Esophagus muscularis mucosa (tissue), 4 donors: ENCODE results near the gene PPP2R1A. TPM values are rescaled to one million over a fixed set of nuclear protein-coding genes. Genes with fewer than 3 reads are reported as not detected.

Experiments
- DNase-seq: peaks from one replicate; pipeline ENCODE4 v3.0.0-alpha.2; 2017; ENCODE audit errors: extremely low spot score
- H3K27ac ChIP-seq, 4 donors: fragments of 200-600 bp; sonication (generic); replicated peaks in 1 of 4; 1 replicate in 3 of 4; 2 replicates in 1 of 4; pipeline ENCODE4 v1.5.1; 2016 to 2019; ENCODE audit warnings: mild to moderate bottlenecking in 1 of 4
- H3K27me3 ChIP-seq, 4 donors: fragments of 200-600 bp; sonication (generic); one replicate each; pipeline versions ENCODE4 v1.5.1 to v1.6.0; 2016 to 2019
- H3K36me3 ChIP-seq, 4 donors: fragments of 200-600 bp; sonication (generic); one replicate each; pipeline ENCODE4 v1.5.1; 2016 to 2019
- H3K4me1 ChIP-seq, 4 donors: fragments of 200-600 bp; sonication (generic); one replicate each; pipeline ENCODE4 v1.5.1; 2016 to 2019
- H3K4me3 ChIP-seq, 4 donors: fragments of 200-600 bp; sonication (generic); 1 replicate in 2 of 4; 2 replicates in 2 of 4; pipeline ENCODE4 v1.5.1; 2016 to 2019; ENCODE audit warnings: mild to moderate bottlenecking in 4 of 4, moderate library complexity in 1 of 4
- H3K9me3 ChIP-seq, 4 donors: fragments of 200-600 bp; sonication (generic); 1 replicate in 3 of 4; 2 replicates in 1 of 4; pipeline ENCODE4 v1.5.1; 2016 to 2019
- CTCF ChIP-seq, 3 experiments: fragments of 200-600 bp in 2 of 3; fragments of 450-650 bp in 1 of 3; sonication (generic) in 2 of 3; IDR thresholded peaks; one replicate each; pipeline ENCODE4 v1.5.1; 2017 to 2019; ENCODE audit warnings: antibody characterized with exemption in 3 of 3, mild to moderate bottlenecking in 2 of 3, moderate library complexity in 1 of 3
- EP300 ChIP-seq: sonication (generic); formaldehyde crosslinking; IDR thresholded peaks from one replicate; pipeline ENCODE4 v1.6.1; 2017; ENCODE audit warnings: antibody characterized with exemption
- POLR2A ChIP-seq: fragments of 450-650 bp; IDR thresholded peaks from one replicate; pipeline ENCODE4 v1.6.1; 2017; ENCODE audit warnings: antibody characterized with exemption, moderate library complexity, mild to moderate bottlenecking, low read depth
- POLR2AphosphoS5 ChIP-seq, 2 donors: sonication (generic); formaldehyde crosslinking; IDR thresholded peaks; one replicate each; pipeline ENCODE4 v1.6.1; 2017; ENCODE audit warnings: antibody characterized with exemption in 2 of 2
- WGBS: methylation state at CpG from one replicate; pipeline ENCODE4 v1.1.5; 2018; 5-methylcytosine and 5-hydroxymethylcytosine counted together
- intact Hi-C: fragments of 100-400 bp; cut with DNase I; formaldehyde crosslinking; loops from one replicate; pipeline ENCODE4 v1.15.1; 2023
- total RNA-seq, 4 donors: library from RNA; depleted of rRNA; stranded (reverse); fragments of >200 nt; gene quantifications; one replicate each; pipeline versions ENCODE4 v1.1.0 to v1.2.1, GENCODE V29; 2016

Gene PPP2R1A
- total RNA-seq, 4 donors from 2014 or later: 192 to 304 (median 221) TPM

DNA sequence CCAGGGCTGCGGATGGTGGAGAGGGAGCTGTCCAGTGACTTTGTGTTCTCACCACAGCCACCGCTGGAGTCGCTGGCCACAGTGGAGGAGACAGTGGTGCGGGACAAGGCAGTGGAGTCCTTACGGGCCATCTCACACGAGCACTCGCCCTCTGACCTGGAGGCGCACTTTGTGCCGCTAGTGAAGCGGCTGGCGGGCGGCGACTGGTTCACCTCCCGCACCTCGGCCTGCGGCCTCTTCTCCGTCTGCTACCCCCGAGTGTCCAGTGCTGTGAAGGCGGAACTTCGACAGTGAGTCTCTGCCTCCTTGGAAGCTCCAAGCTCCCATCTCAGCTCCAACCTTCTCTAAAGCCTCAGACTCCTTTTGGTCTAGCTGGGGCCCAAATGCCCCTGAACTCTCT, 21.4 kb downstream of the PPP2R1A start:
- TF ChIP-seq POLR2AphosphoS5 (IDR thresholded peaks at IDR 0.05) (no peak), EP300 (no peak), POLR2A (no peak), CTCF (IDR thresholded peaks at IDR 0.05) (no peak)
- intact Hi-C loops: no loop called here
- DNase-seq: no peak
- Histone ChIP-seq H3K27me3 (no peaks in the 10 kb centered on the region), H3K36me3 (peaks cover 85 to 100% (median 99%) of the 10 kb centered on the region in 4 donors), H3K4me3 (no peak overlapping the region), H3K4me1 (peaks cover 0 to 20% (median 12%) of the 10 kb centered on the region in 4 donors), H3K9me3 (no peaks in the 10 kb centered on the region), H3K27ac (no peak overlapping the region)
- WGBS: 94% methylated on average over 19 of the region's 20 CpGs

DNA sequence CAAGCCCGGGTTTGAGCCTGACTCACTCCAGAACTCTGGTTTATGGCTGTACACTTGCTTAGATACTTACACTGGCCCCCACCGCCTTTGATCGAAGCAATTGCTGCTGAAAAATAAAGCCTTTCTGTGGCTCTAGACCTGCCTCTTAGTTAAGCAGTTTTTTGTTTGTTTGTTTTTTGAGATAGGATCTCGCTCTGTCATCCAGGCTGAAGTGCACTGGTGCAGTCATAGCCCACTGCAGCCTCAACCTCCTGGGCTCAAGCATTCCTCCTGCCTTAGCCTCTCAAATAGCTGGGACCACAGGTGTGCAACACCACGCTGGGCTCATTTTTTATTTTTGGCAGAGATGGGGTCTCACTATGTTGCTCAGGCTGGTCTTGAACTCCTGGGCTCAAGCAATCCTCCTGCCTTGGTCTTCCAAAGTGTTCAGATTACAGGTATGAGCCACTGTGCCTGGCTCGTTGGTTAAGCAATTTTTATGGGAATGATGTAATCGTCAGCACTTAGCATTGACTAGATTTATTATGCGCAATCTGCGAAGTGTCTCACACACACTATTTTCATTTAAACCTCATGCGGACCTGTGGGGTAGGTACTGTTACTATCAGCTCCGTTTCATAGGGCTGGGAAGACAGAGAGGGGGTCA, 22.2 kb downstream of the PPP2R1A start:
- Histone ChIP-seq H3K4me1 (peaks cover 0 to 12% (median 9%) of the 10 kb centered on the region in 4 donors), H3K36me3 (peaks cover 86 to 100% (median 99%) of the 10 kb centered on the region in 4 donors), H3K4me3 (no peak overlapping the region), H3K9me3 (no peaks in the 10 kb centered on the region), H3K27ac (no peak overlapping the region), H3K27me3 (no peaks in the 10 kb centered on the region)
- TF ChIP-seq EP300 (no peak), POLR2AphosphoS5 (IDR thresholded peaks at IDR 0.05) (no peak), CTCF (IDR thresholded peaks at IDR 0.05) (no peak), POLR2A (no peak)
- no peak for DNase-seq
- intact Hi-C loops: no loop called here
- WGBS: 86% methylated on average over 9 of the region's 11 CpGs

DNA sequence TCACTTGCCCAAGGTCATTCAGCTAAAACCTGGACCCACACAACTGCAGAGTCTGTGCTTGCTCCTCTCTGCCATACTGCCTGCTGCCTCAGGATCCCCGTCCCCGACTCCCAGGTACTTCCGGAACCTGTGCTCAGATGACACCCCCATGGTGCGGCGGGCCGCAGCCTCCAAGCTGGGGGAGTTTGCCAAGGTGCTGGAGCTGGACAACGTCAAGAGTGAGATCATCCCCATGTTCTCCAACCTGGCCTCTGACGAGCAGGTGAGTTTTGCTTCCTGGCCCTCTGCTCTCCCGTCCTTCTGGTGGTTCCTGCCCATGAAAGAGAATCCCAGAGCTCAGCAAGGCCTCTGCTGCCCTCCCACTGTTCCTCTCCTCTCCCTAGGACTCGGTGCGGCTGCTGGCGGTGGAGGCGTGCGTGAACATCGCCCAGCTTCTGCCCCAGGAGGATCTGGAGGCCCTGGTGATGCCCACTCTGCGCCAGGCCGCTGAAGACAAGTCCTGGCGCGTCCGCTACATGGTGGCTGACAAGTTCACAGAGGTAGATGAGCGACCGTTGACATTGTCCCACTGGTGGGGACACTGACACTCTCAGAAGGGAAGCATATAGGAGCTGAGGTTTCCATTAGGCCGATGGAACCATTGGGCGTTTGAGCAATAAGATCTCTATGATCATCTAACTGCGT, 22.9 kb downstream of the PPP2R1A start:
- Histone ChIP-seq H3K9me3 (no peaks in the 10 kb centered on the region), H3K4me1 (peaks cover 0 to 12% (median 9%) of the 10 kb centered on the region in 4 donors), H3K27ac (no peak overlapping the region), H3K36me3 (peaks cover 93 to 100% (median 99%) of the 10 kb centered on the region in 4 donors), H3K4me3 (no peak overlapping the region), H3K27me3 (no peaks in the 10 kb centered on the region)
- TF ChIP-seq POLR2AphosphoS5 (IDR thresholded peaks at IDR 0.05) (no peak), POLR2A (no peak), EP300 (no peak), CTCF (IDR thresholded peaks at IDR 0.05) (no peak)
- intact Hi-C loops: no loop called here
- DNase-seq: no peak
- 92% methylated on average over 13 of the region's 25 CpGs for WGBS

- Histone ChIP-seq H3K9me3 (no peaks in the 10 kb centered on the region), H3K4me1 (peaks cover 0 to 7% (median 6%) of the 10 kb centered on the region in 4 donors), H3K27ac (no peak overlapping the region), H3K27me3 (no peaks in the 10 kb centered on the region), H3K36me3 (peaks cover 97 to 100% (median 99%) of the 10 kb centered on the region in 4 donors), H3K4me3 (no peak overlapping the region)
- TF ChIP-seq POLR2A (no peak), POLR2AphosphoS5 (IDR thresholded peaks at IDR 0.05) (no peak)
- no peak for DNase-seq
- intact Hi-C loops: no loop called here
- WGBS: 92% methylated on average over 5 of the region's 5 CpGs
These were observed 24.4 kb downstream of the PPP2R1A start for GRCh38 chr19:52214241-52214640.

DNA sequence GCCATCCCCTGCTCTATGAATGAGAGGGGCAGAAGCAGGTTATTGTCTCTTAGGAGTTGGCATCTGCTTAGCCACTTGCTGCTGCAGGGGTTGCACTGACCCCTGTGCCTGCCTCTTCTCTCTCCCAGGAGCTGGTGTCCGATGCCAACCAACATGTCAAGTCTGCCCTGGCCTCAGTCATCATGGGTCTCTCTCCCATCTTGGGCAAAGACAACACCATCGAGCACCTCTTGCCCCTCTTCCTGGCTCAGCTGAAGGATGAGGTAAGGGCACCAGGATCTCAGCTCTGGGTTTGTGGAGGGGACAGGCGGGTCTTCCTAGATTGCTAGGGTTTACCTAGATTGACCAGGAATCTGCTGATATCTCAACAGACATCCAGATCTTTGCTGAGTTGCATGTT, 26.5 kb downstream of the PPP2R1A start:
- Histone ChIP-seq H3K36me3 (peaks cover 100% of the 10 kb centered on the region in 4 donors), H3K4me3 (no peak overlapping the region), H3K4me1 (no peaks in the 10 kb centered on the region), H3K27me3 (no peaks in the 10 kb centered on the region), H3K27ac (no peak overlapping the region), H3K9me3 (no peaks in the 10 kb centered on the region)
- DNase-seq: no peak
- 100% methylated on average over 1 of the region's 3 CpGs for WGBS
- intact Hi-C loops: no loop called here
- TF ChIP-seq CTCF (IDR thresholded peaks at IDR 0.05) (no peak), POLR2A (no peak), POLR2AphosphoS5 (IDR thresholded peaks at IDR 0.05) (no peak), EP300 (no peak)
